ENCODE data around the gene BDH2. TPM values are rescaled to one million over a fixed set of nuclear protein-coding genes. Genes with fewer than 3 reads are reported as not detected.

The BDH2 gene
- total and polyA plus RNA-seq, 2 of the 8 experiments (the other 6 are each of a cell fraction or from before 2014, with no cell fraction given): 46.0 to 46.2 TPM

DNA sequence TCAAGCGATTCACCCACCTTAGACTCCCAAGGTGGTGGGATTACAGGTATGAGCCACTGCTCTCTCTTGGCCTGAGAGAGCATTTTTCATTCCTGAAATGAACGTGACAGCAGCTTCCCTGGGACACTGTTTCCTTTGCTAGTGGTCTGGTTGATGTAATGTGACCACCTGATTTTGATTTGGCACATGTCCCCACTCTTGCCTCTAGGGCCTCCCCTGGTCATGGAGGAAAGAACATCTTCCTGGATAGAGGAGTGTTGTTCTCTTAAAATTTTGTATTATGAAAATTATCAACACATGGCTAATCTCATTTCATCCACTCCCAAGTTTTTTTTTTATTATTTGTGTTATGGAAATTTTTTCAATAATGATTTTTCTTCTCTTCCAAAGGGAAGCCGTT is 46.9 kb downstream of the BDH2 start:
- H2BK12ac ChIP-seq (ENCODE audit: low read depth, low read length): no peak overlapping the region
- no peaks in the 10 kb centered on the region for H3K27me3 ChIP-seq (replicated peaks in 1 of 4; ENCODE audit: control insufficient read depth in 3 of 4, extremely low read depth in 1 of 4, insufficient read depth in 3 of 4, low read length in 3 of 4)
- no peak overlapping the region for H3K4me3 ChIP-seq (ENCODE audit: extremely low read depth in 1 of 4, insufficient read depth in 2 of 4, low read depth in 3 of 4, low read length in 4 of 4)
- no peaks in the 10 kb centered on the region for H4K20me1 ChIP-seq (replicated peaks in 1 of 2; ENCODE audit: control insufficient read depth in 1 of 2, insufficient read depth in 2 of 2, low read length in 2 of 2)
- H2AK5ac ChIP-seq (ENCODE audit: low read depth, low read length): no peak overlapping the region
- no peak overlapping the region for H3K27ac ChIP-seq (ENCODE audit: low read depth, low read length)
- H3K23me2 ChIP-seq (ENCODE audit: low read depth, low read length): no peaks in the 10 kb centered on the region
- no peak for FAIRE-seq
- no peak for TF ChIP-seq ASH2L (IDR thresholded peaks at IDR 0.05; ENCODE audit: low read length)
- TF ChIP-seq SRF (IDR thresholded peaks at IDR 0.05; ENCODE audit: low read depth, low read length): no peak
- no peak for TF ChIP-seq ZNF274 (IDR thresholded peaks at IDR 0.05; ENCODE audit: borderline replicate concordance, extremely low read depth, low read length)
- no peak for TF ChIP-seq POLR2AphosphoS5 (IDR thresholded peaks at IDR 0.05; ENCODE audit: low read depth, low read length)
- no peak for TF ChIP-seq TAF1 (IDR thresholded peaks at IDR 0.05; ENCODE audit: low read depth, low read length)
- no peak for TF ChIP-seq RXRA (IDR thresholded peaks at IDR 0.05; ENCODE audit: insufficient read depth, low read depth, low read length)
- no peaks in the 10 kb centered on the region for H3K4me1 ChIP-seq (replicated peaks in 1 of 4; ENCODE audit: control insufficient read depth in 3 of 4, insufficient read depth in 4 of 4, low read length in 3 of 4)
- no peaks in the 10 kb centered on the region; the same call in 1 of the 2 replicates for H3K79me1 ChIP-seq (ENCODE audit: low read depth, low read length)
- H2BK15ac ChIP-seq (ENCODE audit: low read length): no peak overlapping the region
- no peak overlapping the region for H3K18ac ChIP-seq (ENCODE audit: extremely low read depth, low read length)
- H2BK120ac ChIP-seq (replicated peaks; ENCODE audit: low read depth, low read length): no peak overlapping the region
- no peak overlapping the region for H3K9ac ChIP-seq (replicated peaks in 1 of 4; ENCODE audit: extremely low read depth in 1 of 4, low read depth in 3 of 4, low read length in 3 of 4)
- no peak overlapping the region for H3K4me2 ChIP-seq (ENCODE audit: insufficient read depth in 1 of 2, low read depth in 2 of 2, low read length in 2 of 2)
- no peaks in the 10 kb centered on the region for H3K79me2 ChIP-seq (ENCODE audit: control insufficient read depth in 1 of 2, insufficient read depth in 2 of 2, low read length in 2 of 2)
- no peak overlapping the region for H4K91ac ChIP-seq (replicated peaks; ENCODE audit: insufficient read length, low read length)
- no peak overlapping the region for H3K14ac ChIP-seq (ENCODE audit: insufficient read length)
- H2BK5ac ChIP-seq (ENCODE audit: low read depth, low read length): no peak overlapping the region
- no peak overlapping the region for H3K4ac ChIP-seq (replicated peaks; ENCODE audit: insufficient read length, low read depth, low read length)
- no peak overlapping the region for H2AFZ ChIP-seq (ENCODE audit: low read length)
- H4K5ac ChIP-seq (ENCODE audit: insufficient read length, low read depth, low read length): no peak overlapping the region
- ChIA-PET CTCF (ENCODE audit: partially characterized antibody) (interaction anchor here (0.6 to 1.7 kb wide), 8 partner anchors 10 to 707 kb away, joined by 3 to 8 read pairs (median 4); no protein-coding TSS in a partner anchor), POLR2A (ENCODE audit: partially characterized antibody) (no interaction called here)
- H2BK20ac ChIP-seq (ENCODE audit: low read length): no peak overlapping the region
- WGBS, 2 experiments (ENCODE audit: extremely low coverage in 1 of 2, insufficient coverage in 1 of 2, insufficient read length in 1 of 2, insufficient replicate concordance in 2 of 2, low coverage in 1 of 2, low lambda C conversion rate in 2 of 2, missing lambda C conversion rate in 1 of 2): 84% methylated on average over 3 of the region's 3 CpGs; no CpG with 5 or more reads in 1 of the 2 experiments
- no peaks in the 10 kb centered on the region for H3K36me3 ChIP-seq (ENCODE audit: control insufficient read depth in 2 of 4, insufficient read depth in 4 of 4, low read length in 3 of 4)
- H3K56ac ChIP-seq (replicated peaks; ENCODE audit: insufficient read length, low read depth, low read length): no peak overlapping the region
- no peak overlapping the region for H3K23ac ChIP-seq (ENCODE audit: insufficient read length)
- H3K9me3 ChIP-seq (ENCODE audit: insufficient read depth in 2 of 2, low read depth in 1 of 2, low read length in 1 of 2): no peaks in the 10 kb centered on the region
- no peak for DNase-seq (ENCODE audit: low read depth in 1 of 2, low spot score in 2 of 2)
- no peak overlapping the region for H4K8ac ChIP-seq (ENCODE audit: extremely low read depth, insufficient read depth, low read length)
